ENCODE measurements around the gene FBXL4.

FBXL4 gene

GRCh38 chr6:98824902-98825599 is 122.7 kb downstream of the FBXL4 start:
- peak; percentile 18 for ATAC-seq
- TF ChIP-seq CREB5 (CRISPR knock-in tag; IDR thresholded peaks at IDR 0.05; ENCODE audit: low read depth) (no peak), ARNTL (CRISPR knock-in tag; IDR thresholded peaks at IDR 0.05; ENCODE audit: borderline replicate concordance, low read depth) (no peak), OSR1 (CRISPR knock-in tag; IDR thresholded peaks at IDR 0.05) (no peak), BACH2 (CRISPR knock-in tag; IDR thresholded peaks at IDR 0.05; ENCODE audit: borderline replicate concordance) (no peak), ZC3H10 (CRISPR knock-in tag; IDR thresholded peaks at IDR 0.05) (no peak)

- ATAC-seq: peak; percentile 70
These were observed 123.4 kb downstream of the FBXL4 start for GRCh38 chr6:98824162-98824901.

GRCh38 chr6:98823428-98824161 is 124.2 kb downstream of the FBXL4 start:
- ATAC-seq: no peak
- no peak for TF ChIP-seq TCF4 (CRISPR knock-in tag; IDR thresholded peaks at IDR 0.05; ENCODE audit: borderline replicate concordance)
- TF ChIP-seq BACH2 (CRISPR knock-in tag; IDR thresholded peaks at IDR 0.05; ENCODE audit: borderline replicate concordance): no peak
- no peak for TF ChIP-seq OSR1 (CRISPR knock-in tag; IDR thresholded peaks at IDR 0.05)
- no peak for TF ChIP-seq ESRRG (CRISPR knock-in tag; IDR thresholded peaks at IDR 0.05)
- TF ChIP-seq SNAI2 (CRISPR knock-in tag; IDR thresholded peaks at IDR 0.05): no peak
- TF ChIP-seq CSRNP3 (CRISPR knock-in tag; IDR thresholded peaks at IDR 0.05): no peak
- no peak for TF ChIP-seq ZC3H10 (CRISPR knock-in tag; IDR thresholded peaks at IDR 0.05)
- TF ChIP-seq ZNF8 (CRISPR knock-in tag; IDR thresholded peaks at IDR 0.05): no peak
- no peak for TF ChIP-seq PATZ1 (CRISPR knock-in tag; IDR thresholded peaks at IDR 0.05; ENCODE audit: borderline replicate concordance)
- TF ChIP-seq GLIS3 (CRISPR knock-in tag; IDR thresholded peaks at IDR 0.05): no peak
- no peak for TF ChIP-seq ZFP3 (CRISPR knock-in tag; IDR thresholded peaks at IDR 0.05)

More at GRCh38 chr6:98824162-98824901, 123.4 kb downstream of the FBXL4 start:
- no peak for TF ChIP-seq ZFP3 (CRISPR knock-in tag; IDR thresholded peaks at IDR 0.05)
- no peak for TF ChIP-seq TSHZ2 (CRISPR knock-in tag; IDR thresholded peaks at IDR 0.05)
- no peak for TF ChIP-seq CSDC2 (CRISPR knock-in tag; IDR thresholded peaks at IDR 0.05)
- TF ChIP-seq RARB (CRISPR knock-in tag; IDR thresholded peaks at IDR 0.05): no peak
- TF ChIP-seq OSR1 (CRISPR knock-in tag; IDR thresholded peaks at IDR 0.05): no peak
- no peak for TF ChIP-seq PATZ1 (CRISPR knock-in tag; IDR thresholded peaks at IDR 0.05; ENCODE audit: borderline replicate concordance)
- TF ChIP-seq ZNF70 (CRISPR knock-in tag; IDR thresholded peaks at IDR 0.05): no peak
- TF ChIP-seq BACH2 (CRISPR knock-in tag; IDR thresholded peaks at IDR 0.05; ENCODE audit: borderline replicate concordance): no peak
- no peak for TF ChIP-seq CREB5 (CRISPR knock-in tag; IDR thresholded peaks at IDR 0.05; ENCODE audit: low read depth)
- no peak for TF ChIP-seq TCF4 (CRISPR knock-in tag; IDR thresholded peaks at IDR 0.05; ENCODE audit: borderline replicate concordance)
